SK-N-SH (cell line): ENCODE data around the gene CNP.

Experiments
- CTCF ChIP-seq: fragments of 200-600 bp; sonication (generic); IDR thresholded peaks from 2 replicates; pipeline ENCODE4 v1.6.1; 2017; ENCODE audit warnings: antibody characterized with exemption, mild to moderate bottlenecking, moderate library complexity
- EP300 ChIP-seq, 2 experiments: IDR thresholded peaks; 2 replicates each; pipeline versions ENCODE4 v1.4.0 to v1.6.1; 2012; ENCODE audit warnings: borderline replicate concordance in 1 of 2, low read depth in 1 of 2, low read length in 1 of 2
- EZH2phosphoT487 ChIP-seq: fragments of 200-600 bp; sonication (generic); IDR thresholded peaks from 2 replicates; pipeline ENCODE4 v1.6.1; 2017; ENCODE audit warnings: low read depth, mixed run types, mild to moderate bottlenecking, antibody characterized with exemption, moderate library complexity, borderline replicate concordance
- MXI1 ChIP-seq: IDR thresholded peaks from 2 replicates; pipeline ENCODE4 v1.6.1; 2012; ENCODE audit warnings: mild to moderate bottlenecking, low read depth, low read length, improper control_type of control experiment
- SMC3 ChIP-seq: IDR thresholded peaks from 2 replicates; pipeline ENCODE4 v1.6.1; 2012; ENCODE audit warnings: low read depth, low read length, improper control_type of control experiment
- TCF12 ChIP-seq: IDR thresholded peaks from 2 replicates; pipeline ENCODE4 v1.4.0; 2012
- YY1 ChIP-seq: IDR thresholded peaks from 2 replicates; pipeline ENCODE4 v1.4.0; 2012; ENCODE audit warnings: low read depth, mild to moderate bottlenecking
- TF ChIP-seq, protein P1 (sequence below): IDR thresholded peaks from 2 replicates; pipeline ENCODE4 v1.4.0; 2012; ENCODE audit warnings: low read depth, borderline replicate concordance
- TF ChIP-seq, protein P2 (sequence below): IDR thresholded peaks from 2 replicates; pipeline ENCODE4 v1.6.1; 2012; ENCODE audit warnings: mild to moderate bottlenecking, low read depth, low read length, moderate library complexity
- TF ChIP-seq, protein P3 (sequence below): fragments of 150-350 bp; IDR thresholded peaks from 2 replicates; pipeline ENCODE4 v1.6.1; 2017; ENCODE audit warnings: antibody characterized with exemption, low read length, low read depth, borderline replicate concordance

DNA sequence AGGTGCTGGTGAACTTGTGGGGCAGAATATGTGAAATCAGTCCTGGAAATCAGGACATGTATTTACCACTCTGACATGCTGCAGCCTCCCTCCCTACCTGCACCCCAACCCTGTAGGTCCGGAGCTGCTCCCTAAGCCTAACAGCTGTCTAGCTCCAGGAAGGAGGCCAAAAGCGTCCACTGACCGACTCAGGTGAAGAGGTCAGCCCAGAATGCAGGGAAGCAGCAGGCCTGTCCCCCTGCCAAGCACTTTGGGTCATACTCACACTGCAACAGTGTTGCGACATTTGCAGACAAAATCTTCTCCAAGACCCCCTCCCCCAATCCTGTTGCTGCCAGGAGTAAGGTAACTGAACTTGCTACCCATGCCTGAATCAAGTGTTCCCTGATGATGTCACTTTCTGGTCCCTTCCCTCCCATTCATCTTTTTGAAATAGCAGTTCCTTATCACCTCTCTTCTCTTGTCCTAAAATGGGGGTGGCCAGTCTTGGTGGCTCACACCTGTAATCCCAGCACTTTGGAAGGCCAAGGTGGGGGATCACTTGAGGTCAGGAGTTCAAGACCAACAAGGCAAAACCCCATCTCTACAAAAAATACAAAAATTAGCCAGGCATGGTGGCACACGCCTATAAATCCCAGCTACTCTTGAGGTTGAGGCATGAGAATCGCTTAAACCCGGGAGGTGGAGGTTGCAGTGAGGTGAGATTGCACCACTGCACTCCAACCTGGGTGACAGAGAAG is 46.6 kb upstream of the CNP start:
- TF ChIP-seq SMC3 (no peak), CTCF (no peak), EP300 (IDR thresholded peaks at IDR 0.05; ENCODE audit: borderline replicate concordance in 1 of 2, low read depth in 1 of 2, low read length in 1 of 2) (no peak), MXI1 (no peak), YY1 (no peak), EZH2phosphoT487 (no peak), TCF12 (no peak)
- TF ChIP-seq, protein P1, sequence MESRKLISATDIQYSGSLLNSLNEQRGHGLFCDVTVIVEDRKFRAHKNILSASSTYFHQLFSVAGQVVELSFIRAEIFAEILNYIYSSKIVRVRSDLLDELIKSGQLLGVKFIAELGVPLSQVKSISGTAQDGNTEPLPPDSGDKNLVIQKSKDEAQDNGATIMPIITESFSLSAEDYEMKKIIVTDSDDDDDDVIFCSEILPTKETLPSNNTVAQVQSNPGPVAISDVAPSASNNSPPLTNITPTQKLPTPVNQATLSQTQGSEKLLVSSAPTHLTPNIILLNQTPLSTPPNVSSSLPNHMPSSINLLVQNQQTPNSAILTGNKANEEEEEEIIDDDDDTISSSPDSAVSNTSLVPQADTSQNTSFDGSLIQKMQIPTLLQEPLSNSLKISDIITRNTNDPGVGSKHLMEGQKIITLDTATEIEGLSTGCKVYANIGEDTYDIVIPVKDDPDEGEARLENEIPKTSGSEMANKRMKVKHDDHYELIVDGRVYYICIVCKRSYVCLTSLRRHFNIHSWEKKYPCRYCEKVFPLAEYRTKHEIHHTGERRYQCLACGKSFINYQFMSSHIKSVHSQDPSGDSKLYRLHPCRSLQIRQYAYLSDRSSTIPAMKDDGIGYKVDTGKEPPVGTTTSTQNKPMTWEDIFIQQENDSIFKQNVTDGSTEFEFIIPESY = no peak
- TF ChIP-seq, protein P2, sequence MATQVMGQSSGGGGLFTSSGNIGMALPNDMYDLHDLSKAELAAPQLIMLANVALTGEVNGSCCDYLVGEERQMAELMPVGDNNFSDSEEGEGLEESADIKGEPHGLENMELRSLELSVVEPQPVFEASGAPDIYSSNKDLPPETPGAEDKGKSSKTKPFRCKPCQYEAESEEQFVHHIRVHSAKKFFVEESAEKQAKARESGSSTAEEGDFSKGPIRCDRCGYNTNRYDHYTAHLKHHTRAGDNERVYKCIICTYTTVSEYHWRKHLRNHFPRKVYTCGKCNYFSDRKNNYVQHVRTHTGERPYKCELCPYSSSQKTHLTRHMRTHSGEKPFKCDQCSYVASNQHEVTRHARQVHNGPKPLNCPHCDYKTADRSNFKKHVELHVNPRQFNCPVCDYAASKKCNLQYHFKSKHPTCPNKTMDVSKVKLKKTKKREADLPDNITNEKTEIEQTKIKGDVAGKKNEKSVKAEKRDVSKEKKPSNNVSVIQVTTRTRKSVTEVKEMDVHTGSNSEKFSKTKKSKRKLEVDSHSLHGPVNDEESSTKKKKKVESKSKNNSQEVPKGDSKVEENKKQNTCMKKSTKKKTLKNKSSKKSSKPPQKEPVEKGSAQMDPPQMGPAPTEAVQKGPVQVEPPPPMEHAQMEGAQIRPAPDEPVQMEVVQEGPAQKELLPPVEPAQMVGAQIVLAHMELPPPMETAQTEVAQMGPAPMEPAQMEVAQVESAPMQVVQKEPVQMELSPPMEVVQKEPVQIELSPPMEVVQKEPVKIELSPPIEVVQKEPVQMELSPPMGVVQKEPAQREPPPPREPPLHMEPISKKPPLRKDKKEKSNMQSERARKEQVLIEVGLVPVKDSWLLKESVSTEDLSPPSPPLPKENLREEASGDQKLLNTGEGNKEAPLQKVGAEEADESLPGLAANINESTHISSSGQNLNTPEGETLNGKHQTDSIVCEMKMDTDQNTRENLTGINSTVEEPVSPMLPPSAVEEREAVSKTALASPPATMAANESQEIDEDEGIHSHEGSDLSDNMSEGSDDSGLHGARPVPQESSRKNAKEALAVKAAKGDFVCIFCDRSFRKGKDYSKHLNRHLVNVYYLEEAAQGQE = no peak
- TF ChIP-seq, protein P3, sequence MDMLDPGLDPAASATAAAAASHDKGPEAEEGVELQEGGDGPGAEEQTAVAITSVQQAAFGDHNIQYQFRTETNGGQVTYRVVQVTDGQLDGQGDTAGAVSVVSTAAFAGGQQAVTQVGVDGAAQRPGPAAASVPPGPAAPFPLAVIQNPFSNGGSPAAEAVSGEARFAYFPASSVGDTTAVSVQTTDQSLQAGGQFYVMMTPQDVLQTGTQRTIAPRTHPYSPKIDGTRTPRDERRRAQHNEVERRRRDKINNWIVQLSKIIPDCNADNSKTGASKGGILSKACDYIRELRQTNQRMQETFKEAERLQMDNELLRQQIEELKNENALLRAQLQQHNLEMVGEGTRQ = no peak
